AG09319 (cell line): ENCODE data around the gene ITPRID1.

Experiments used
- DNase-seq: peaks from one replicate; pipeline ENCODE4 v3.0.0-alpha.2; 2010; ENCODE audit warnings: low read depth; ENCODE audit errors: extremely low read depth
- CTCF ChIP-seq: IDR thresholded peaks from 2 replicates; pipeline ENCODE4 v1.5.1; 2011; ENCODE audit warnings: low read depth, mild to moderate bottlenecking, inconsistent platforms, low read length, moderate library complexity

The ITPRID1 gene

GRCh38 chr7:31648880-31649279 lies 135.0 kb downstream of the ITPRID1 start:
- TF ChIP-seq CTCF, result no peak
- DNase-seq, result no peak

GRCh38 chr7:31651234-31652062 lies 137.6 kb downstream of the ITPRID1 start:
- DNase-seq, result no peak

GRCh38 chr7:31652063-31652326 lies 138.1 kb downstream of the ITPRID1 start:
- no peak for DNase-seq
- TF ChIP-seq CTCF, result no peak

More at GRCh38 chr7:31651234-31652062, 137.6 kb downstream of the ITPRID1 start:
- no peak for TF ChIP-seq CTCF

- no peak for DNase-seq
- no peak for TF ChIP-seq CTCF
Measured at GRCh38 chr7:31663072-31663471, 149.2 kb downstream of the ITPRID1 start.

- TF ChIP-seq CTCF, result no peak
- DNase-seq, result no peak
Measured at GRCh38 chr7:31664890-31665289, 151.0 kb downstream of the ITPRID1 start.

- DNase-seq, result no peak
- no peak for TF ChIP-seq CTCF
Measured at GRCh38 chr7:31665546-31665945, 151.7 kb downstream of the ITPRID1 start.

- DNase-seq, result no peak
- TF ChIP-seq CTCF, result no peak
Measured at GRCh38 chr7:31669461-31669860, 155.6 kb downstream of the ITPRID1 start.
